D341Med (cell line): ENCODE measurements around the gene SGIP1.
"Not testable (repeated sequence)": the region's sequence is repeated elsewhere in the genome, so short reads cannot be mapped to it uniquely, and the experiment has no call there.

Source experiments
- DNase-seq: peaks from one replicate; pipeline ENCODE4 v3.0.0; 2012; ENCODE audit warnings: low spot score

SGIP1 gene

DNA sequence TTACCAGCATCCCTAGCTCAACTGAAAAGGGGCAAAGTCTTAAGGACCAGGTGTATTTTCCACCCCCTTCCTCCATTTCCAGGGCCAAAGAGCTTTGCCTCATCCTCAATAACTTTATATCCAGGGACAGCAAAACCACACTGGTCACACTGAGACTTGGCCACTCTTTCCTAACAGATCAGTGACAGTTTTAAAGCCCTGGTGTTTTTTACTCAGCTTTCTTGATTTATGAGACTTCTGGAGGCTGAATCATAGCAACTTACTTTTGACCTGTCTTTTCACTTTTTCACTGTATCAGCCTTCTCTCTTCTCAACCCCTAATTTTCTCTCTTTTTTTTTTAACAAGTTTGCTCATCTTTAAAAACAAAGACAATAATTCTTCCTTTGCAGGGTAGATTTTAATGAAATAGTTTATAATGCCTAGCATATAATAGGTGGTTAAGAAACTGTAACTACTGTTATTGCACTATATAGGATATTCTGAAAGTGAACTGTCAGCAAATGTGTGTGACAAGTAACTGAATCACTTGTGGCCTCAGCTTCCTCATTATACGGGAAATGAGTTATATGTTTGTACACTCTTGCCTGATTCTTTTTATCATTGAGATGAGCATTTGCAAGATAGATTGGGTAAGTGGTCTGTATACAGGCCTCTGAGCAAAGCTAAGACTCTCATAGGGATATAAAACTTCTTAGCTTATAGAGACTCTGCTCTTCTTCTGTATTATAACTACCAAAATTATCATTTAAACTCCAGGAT, 198.6 kb downstream of the SGIP1 start:
- no peak for DNase-seq

- peak; percentile 27 for DNase-seq
Measured at GRCh38 chr1:66733348-66734017, 199.5 kb downstream of the SGIP1 start.

GRCh38 chr1:66734531-66734930, 200.6 kb downstream of the SGIP1 start:
- DNase-seq, result not testable (repeated sequence)

DNA sequence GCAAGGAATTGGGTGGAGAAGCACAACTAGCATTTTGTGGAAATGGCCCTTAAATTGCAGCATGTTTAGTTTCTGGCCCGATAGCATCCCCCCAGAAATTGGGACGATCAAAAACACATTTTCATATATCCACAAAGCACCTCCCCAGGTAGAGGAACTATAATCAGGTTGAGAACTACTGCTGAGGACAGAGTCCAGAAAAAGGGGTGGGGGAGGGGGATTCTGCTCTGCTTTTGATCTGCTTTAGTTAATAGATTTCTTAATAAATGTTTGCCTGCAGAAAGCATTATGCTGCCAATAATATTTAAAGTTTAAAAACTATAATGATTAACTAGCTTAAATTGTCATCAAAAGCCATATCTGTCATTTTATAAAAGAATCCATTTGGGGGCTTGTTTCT, 203.9 kb downstream of the SGIP1 start:
- no peak for DNase-seq

GRCh38 chr1:66739401-66740157, 205.6 kb downstream of the SGIP1 start:
- DNase-seq, result no peak

DNA sequence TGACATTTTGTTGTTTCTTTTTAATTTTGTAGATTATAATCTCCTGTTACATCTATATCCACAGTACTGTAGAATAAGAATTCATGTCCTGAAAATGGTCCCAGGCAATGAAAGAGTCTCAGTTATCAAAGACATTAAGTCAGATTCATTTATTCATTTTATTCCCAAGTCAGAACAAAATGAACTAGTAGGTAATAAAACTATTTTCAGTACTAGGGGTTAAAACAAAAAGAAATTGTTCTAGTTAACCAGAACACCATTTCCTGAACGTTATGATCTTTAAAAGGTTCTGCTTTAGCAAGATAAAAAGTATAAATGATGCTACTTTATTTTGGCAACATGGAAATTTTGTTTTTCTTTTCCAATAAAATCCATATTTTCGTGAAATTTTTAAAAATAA, 211.5 kb downstream of the SGIP1 start:
- no peak for DNase-seq

- no peak for DNase-seq
Measured at GRCh38 chr1:66747501-66747900, 213.5 kb downstream of the SGIP1 start.

- DNase-seq, result no peak
Measured at GRCh38 chr1:66750577-66750976, 216.6 kb downstream of the SGIP1 start.

GRCh38 chr1:66751160-66751559, 217.2 kb downstream of the SGIP1 start:
- no peak for DNase-seq

DNA sequence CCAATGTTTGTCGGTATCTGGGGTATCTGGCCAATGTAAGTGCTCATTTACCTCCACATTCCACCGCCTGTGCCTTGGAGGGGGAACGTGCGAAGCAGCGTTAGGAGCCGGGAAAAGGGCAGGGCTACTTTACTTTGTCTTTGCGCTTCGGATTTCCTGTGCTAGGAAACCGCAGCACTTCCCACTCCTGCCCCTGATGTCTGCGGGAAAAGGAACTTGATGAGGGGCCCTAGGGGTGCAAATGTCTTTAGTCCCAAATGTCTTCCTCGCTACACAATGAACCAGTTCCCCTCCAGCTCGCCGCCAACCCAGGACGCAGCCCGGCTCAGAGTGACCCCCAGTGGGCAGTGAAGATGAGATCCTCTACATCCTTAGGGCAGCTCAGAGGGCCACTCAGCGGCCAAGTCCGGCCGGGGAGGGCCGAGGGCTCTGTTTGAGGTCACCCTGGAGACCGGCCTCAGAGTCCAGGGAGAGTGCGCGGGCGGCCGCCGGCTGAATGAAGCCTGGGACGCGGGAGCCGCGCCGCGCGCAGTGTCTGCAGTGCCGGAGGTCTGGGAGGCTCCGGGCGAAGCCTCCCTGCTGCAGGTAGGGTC, 218.1 kb downstream of the SGIP1 start, which contains the start of gene DYNLT5:
TSS of gene DYNLT5 (plus strand) at position 460 of the 593 bp plus-strand sequence. CDS start 2,200 bp downstream, outside the sequence.
- no peak for DNase-seq

GRCh38 chr1:66752671-66753371, 218.9 kb downstream of the SGIP1 start:
- no peak for DNase-seq

DNA sequence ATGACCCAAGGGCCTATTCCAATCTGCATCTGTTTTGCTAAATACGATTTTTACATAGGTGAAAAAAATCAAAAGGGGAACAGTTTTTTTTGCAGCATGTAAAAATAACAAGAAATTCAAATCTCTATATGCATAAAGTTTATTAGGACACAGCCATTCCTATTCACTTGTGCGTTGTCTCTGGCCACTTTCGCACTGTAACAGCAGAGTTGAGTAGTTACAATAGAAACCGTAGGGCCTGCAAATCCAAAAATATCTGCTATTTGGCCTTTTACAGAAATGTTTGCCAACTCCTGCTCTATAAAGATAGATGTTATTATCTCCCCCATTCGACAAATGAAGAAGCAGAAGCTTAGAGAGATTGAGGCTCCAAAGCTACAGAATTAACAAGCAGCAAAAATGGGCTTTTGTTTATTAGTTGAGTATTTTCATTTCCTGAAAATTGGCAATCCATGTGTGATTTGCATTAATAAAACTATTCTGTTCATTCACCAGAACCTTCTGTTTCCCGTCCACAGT, 223.8 kb downstream of the SGIP1 start:
- no peak for DNase-seq

DNA sequence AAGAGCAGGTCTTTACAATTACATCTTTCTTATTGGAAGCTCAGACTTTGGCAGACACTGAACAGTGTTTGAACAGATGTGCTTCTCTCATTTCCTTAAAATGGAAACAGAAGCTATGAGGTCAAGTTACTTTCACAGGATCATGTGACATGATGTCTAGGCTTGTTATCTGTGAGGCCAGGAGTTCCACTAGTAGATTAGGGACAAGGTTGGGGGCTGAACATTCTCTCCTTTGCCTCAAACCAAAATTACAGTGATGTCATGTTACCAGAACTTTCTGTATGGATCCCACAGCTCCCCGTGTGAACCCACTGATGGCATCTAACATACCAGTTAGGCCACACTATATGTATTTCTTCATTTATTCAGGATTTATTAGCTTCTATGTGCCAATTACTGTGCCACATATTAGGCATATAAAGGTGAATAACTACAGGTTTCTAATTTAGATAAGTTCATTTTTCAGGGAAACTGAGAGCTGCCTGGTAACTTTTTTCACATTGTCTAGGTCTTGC, 224.3 kb downstream of the SGIP1 start:
- no peak for DNase-seq

GRCh38 chr1:66760506-66760905, 226.6 kb downstream of the SGIP1 start:
- no peak for DNase-seq

GRCh38 chr1:66761221-66761620, 227.3 kb downstream of the SGIP1 start:
- no peak for DNase-seq

DNA sequence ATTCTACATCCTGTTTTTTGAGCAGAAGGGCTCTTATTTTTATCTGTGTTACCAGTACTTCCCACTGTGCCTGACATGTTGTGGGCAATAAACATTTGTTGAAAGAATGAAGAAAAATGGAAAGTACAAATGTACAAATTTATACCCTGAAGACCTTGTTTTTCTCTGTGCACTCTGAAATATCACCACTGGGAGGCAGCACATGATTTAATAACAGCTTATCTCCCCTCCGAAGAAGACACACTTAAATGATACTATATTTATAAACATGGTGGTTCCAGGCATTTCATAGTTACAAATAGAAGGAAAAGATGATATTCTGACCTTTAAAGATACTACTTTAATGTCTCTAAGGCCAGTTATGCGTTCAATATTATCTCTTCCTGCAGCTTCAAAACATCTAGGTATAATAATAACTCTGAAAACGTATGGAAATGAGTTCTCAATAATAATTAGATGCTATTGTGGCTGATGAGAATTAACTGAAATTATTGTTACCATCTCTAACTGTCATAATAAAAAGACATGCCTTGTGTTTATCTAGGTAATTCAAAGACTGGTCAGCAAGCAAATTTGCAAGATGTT, 231.1 kb downstream of the SGIP1 start:
- DNase-seq, result peak; percentile 40

- DNase-seq, result no peak
Measured at GRCh38 chr1:66767626-66768025, 233.7 kb downstream of the SGIP1 start.

GRCh38 chr1:66768965-66769364, 235.0 kb downstream of the SGIP1 start:
- DNase-seq, result no peak

GRCh38 chr1:66769512-66770229, 235.7 kb downstream of the SGIP1 start:
- no peak for DNase-seq

DNA sequence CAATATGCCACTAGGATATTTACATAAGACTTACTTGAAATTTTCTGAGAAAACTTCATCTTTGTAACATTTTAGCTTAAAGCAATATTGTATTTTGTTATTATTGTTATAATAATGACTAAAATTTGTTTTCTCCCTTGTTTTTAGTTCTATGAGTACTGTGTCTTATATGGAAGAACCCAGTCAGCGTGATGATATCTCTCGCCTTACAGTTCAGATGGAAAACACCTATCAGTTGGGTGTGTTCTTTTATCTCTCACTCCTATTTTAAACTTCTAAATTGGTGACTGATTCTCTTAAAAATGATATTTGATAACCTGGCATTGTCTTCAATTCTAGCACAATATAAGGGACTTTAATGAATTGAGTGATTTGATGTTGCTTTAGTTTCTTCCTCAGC, 236.3 kb downstream of the SGIP1 start:
- no peak for DNase-seq
